RCC 7860 (cell line): Measurements from ENCODE around the gene MDN1.

Experiments used
- DNase-seq: peaks from one replicate; pipeline ENCODE4 v3.0.0-alpha.2; 2015; ENCODE audit warnings: low spot score
- FAIRE-seq: peaks from 2 replicates; lab custom pipeline; 2012; peaks lifted over from hg19 to GRCh38; lab: Jason Lieb, UNC

The MDN1 gene

GRCh38 chr6:89703292-89703691 is 116.3 kb downstream of the MDN1 start:
- FAIRE-seq, result no peak

GRCh38 chr6:89702349-89702748 is 117.2 kb downstream of the MDN1 start:
- DNase-seq, result no peak
- no peak for FAIRE-seq

More at GRCh38 chr6:89703292-89703691, 116.3 kb downstream of the MDN1 start:
- no peak for DNase-seq

DNA sequence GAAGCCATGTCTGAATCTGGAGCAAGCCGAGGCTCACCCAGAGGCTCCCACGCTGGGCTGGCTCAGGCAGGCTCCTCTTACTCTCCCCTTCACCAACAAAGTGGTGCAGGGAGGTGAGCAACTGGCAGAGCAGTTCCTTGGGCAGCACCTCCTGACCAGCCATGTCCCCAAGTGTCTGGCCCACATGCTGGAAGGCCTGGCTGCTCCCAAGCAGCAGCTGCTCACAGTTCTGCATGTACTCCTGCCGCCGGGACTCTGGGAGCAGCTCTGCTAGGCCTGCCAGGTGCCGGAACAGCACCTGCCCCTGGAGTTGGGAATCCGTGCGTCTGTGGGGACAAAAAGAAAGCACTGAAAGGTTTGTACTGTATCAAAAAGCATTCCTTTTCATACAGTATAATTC is 123.9 kb downstream of the MDN1 start:
- no peak for DNase-seq
- no peak for FAIRE-seq

- FAIRE-seq, result no peak
Observed at GRCh38 chr6:89694428-89694827, 125.2 kb downstream of the MDN1 start.

GRCh38 chr6:89693207-89693606 is 126.4 kb downstream of the MDN1 start:
- FAIRE-seq (no peak), DNase-seq (no peak)

More at GRCh38 chr6:89694428-89694827, 125.2 kb downstream of the MDN1 start:
- DNase-seq, result no peak

- DNase-seq, result no peak
- FAIRE-seq, result no peak
Observed at GRCh38 chr6:89692256-89692655, 127.3 kb downstream of the MDN1 start.

- DNase-seq, result no peak
- no peak for FAIRE-seq
Observed at GRCh38 chr6:89690944-89691324, 128.7 kb downstream of the MDN1 start.

GRCh38 chr6:89689732-89690131 is 129.9 kb downstream of the MDN1 start:
- DNase-seq, result no peak

DNA sequence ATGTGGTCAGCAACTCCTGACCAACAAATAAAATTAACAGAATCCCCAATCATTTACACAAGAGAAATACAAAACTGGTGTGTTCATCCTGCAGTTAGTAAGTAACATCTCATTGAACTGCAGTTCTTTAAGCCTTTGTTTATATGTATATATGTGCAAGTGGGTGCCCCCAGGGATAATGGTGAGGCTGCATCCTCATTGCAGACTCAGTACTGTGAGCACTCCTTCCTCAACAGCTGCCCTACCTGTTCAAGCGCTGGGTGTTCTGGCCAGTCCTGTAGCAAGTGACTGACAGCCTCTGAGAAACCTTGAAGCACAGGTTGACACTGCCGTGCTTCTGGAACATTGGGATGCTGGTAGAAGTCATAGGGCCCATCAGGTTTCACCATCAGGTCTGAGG is 131.3 kb downstream of the MDN1 start:
- no peak for FAIRE-seq
- no peak for DNase-seq

More at GRCh38 chr6:89689732-89690131, 129.9 kb downstream of the MDN1 start:
- no peak for FAIRE-seq

DNA sequence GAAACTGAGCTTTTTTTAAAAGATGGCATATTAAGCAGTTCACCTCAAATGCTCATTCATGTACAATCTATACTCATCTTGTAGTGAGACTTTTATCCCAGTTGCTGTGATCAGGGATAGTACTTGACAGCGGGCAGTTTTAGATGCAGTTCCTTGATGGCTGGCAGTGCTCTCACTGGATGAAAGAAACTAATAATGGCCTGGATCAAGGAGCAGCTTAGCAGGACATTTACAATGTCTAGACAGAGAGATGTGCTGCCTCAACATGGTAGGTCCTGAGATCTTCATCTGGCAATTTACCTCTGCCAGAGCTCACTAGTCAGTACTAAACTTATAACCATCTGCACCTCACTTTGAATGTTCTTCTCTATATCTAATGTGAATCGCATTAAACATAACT is 134.3 kb downstream of the MDN1 start:
- no peak for DNase-seq
- no peak for FAIRE-seq

GRCh38 chr6:89682991-89683390 is 136.6 kb downstream of the MDN1 start:
- DNase-seq (no peak), FAIRE-seq (no peak)

GRCh38 chr6:89681983-89682564 is 137.5 kb downstream of the MDN1 start:
- DNase-seq (no peak), FAIRE-seq (no peak)

DNA sequence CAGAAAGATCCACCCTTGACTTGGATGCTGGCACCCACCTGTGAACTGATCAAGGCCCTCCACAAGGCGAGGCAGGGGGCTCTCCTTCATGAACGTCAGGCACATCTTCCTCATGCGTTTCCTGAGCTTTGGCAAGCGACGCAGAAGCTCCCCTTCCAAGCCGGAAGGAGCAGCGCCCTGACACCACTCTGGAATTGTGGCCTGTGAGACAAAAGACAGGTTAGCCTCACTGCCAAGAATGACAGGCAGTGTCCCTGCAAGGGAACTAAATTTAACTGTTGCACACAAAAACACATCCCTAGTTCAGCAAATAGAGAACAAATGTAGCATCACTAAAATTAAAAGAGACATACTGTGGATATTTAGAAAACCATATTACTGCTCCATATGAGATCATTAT is 139.0 kb downstream of the MDN1 start:
- no peak for FAIRE-seq
- no peak for DNase-seq

GRCh38 chr6:89680150-89680549 is 139.4 kb downstream of the MDN1 start:
- DNase-seq, result no peak
- no peak for FAIRE-seq

DNA sequence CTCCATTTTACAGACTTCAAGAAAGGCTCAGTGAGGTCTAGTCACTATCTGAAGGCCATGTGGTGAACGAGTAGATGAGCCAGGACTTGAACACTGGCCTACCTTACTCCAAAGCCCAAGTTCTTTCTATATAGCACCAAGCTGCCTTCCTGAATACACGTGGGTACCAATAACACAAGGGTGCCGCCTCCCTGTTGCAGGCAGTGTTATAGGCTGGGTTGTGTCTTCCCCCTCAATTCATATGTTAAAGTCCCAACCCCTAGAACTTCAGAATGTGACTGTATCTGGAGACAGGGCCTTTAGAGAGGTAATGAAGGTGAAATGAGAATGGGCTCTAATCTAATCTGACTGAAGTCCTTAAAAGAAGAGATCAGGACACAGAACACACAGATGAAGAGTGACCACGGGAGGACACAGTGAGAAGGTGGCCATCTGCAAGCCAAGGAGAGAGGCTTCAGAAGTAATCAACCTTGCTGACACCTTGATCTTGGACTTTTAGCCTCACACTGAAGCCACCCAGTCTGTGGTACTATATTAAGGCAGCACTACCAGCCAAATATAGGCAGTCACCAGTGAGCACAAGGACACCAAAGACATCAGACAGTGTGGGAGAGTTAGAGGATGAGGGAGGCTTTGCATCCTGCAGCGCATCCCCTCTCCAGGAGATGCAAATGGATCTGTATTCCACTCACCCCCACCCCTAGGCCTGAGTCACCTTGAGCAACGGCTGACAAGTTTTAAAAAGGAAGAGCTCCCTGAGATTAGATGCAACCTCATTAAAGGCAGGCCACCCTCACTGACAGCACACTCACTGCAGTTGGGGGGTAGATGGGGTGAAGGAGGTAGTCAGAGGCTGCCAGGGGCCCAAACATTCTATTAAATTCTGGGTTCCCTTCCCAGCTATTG is 140.1 kb downstream of the MDN1 start:
- no peak for FAIRE-seq
- no peak for DNase-seq

DNA sequence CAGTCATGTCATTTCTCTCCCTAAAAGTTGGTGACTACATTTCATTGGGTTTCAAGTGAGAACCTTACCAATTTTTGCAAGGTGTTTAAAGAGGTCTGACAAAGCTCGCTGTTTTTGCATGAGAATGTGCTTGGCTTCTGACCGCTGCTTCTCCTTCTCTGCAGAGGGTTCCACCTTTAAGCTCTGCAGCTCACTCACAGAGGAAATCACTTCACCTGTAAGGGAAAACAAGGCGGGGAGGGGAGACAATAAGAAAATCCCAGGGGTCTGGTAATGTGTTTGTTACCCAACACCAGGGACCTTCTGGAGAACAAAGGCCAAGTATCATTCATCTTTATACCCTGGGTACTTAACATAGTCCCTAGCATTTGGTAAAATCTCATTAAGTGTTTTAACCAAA is 141.1 kb downstream of the MDN1 start:
- DNase-seq (no peak), FAIRE-seq (no peak)

DNA sequence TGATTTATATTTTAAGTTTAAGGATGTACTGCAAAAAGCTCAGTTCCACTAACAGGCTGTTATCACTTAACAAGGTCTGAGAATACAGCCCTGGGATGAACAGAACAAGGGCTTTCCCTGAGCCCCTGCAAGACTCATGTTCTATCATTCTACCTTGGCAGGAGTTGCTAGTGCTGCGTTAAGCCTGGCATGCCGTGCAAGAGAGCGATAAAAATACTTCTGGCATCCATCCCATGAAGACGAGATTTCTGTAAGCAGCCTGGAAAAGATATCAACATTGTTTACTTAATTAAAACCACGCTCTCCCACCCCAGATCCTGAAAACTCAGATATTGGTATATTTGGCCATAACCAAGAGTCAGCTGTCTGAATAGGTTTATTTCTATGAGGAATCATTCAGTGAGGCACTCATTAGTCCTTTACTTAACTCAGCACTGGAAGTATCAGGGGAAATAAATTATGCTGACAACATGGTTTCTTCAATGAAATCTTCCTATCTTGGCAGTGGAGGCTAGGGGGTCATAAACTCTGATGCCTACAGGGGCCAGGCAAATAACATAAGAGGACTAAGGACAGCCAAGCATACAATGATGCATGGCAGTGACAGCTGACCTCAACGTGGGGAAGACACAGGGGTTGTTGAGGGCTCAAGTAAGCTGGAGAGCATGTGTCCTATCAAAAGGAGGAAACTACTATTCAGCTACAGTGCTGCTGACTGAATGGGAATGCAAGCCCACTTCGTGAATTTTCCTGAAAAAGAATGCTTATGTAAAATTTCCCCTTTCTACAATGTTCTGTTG is 143.4 kb downstream of the MDN1 start:
- DNase-seq, result no peak
- no peak for FAIRE-seq

- DNase-seq (no peak), FAIRE-seq (no peak)
Observed at GRCh38 chr6:89670935-89671565, 148.5 kb downstream of the MDN1 start.

GRCh38 chr6:89669002-89669401 is 150.6 kb downstream of the MDN1 start:
- FAIRE-seq (no peak), DNase-seq (no peak)

DNA sequence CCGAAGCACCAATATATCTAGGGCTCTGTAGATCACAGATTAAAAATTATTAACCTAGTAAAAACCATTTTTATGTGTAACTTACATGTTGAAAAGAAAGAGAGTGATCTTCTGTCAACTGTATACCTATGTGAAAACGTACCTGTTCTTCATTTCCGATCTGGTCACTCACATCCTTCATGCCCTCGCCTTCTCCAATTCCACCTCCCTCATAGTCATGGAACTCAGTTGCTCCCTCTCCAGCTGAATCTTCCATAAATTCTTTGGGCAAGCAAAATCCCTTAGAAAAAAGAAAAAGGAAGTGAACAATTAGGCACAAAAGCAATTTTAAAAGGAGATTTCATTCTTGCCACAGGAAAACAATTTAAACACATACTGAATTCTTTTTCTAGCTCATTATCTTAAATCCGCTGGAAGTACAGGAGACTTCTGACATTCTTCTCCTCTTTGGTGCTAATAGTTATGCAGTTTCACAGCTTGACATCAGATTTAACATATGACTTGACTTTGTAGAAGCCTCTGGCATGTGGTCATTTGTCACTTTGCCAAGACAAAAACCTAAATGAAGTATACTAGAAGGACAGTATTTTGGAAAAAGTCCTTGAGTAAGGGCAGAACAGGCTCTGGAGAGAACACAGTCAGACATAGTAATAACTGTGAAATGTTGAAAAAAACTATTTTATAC is 151.6 kb downstream of the MDN1 start:
- no peak for FAIRE-seq

More for the DNA sequence above, 151.6 kb downstream of the MDN1 start:
- no peak for DNase-seq
